Motor neuron (in vitro differentiated cells): Measurements from ENCODE around the gene BECN2. TPM values are rescaled to one million over a fixed set of nuclear protein-coding genes. Genes with fewer than 3 reads are reported as not detected.
"Not testable (repeated sequence)": the region's sequence is repeated elsewhere in the genome, so short reads cannot be mapped to it uniquely, and the experiment has no call there.

Experiments
- ATAC-seq, 8 experiments: fragments of 200-7000 bp; cut with Tn5 transposase; replicated peaks in 6 of 8; 2 replicates each; pipeline ENCODE4 v1.8.0; 2021; ENCODE audit warnings: mild to moderate bottlenecking in 8 of 8, moderate library complexity in 8 of 8
- H3K27ac ChIP-seq, 2 donors: fragments of 250-450 bp; sonication (Bioruptor Pico); 2 replicates each; pipeline ENCODE4 v1.9.0; 2021; ENCODE audit warnings: antibody characterized with exemption in 2 of 2, mild to moderate bottlenecking in 2 of 2, moderate library complexity in 1 of 2
- H3K4me1 ChIP-seq, 2 donors: fragments of 250-450 bp; sonication (Bioruptor Pico); replicated peaks in 1 of 2; 2 replicates each; pipeline ENCODE4 v1.6.1; 2021; ENCODE audit warnings: antibody characterized with exemption in 2 of 2, mild to moderate bottlenecking in 2 of 2, moderate library complexity in 1 of 2
- H3K4me3 ChIP-seq, 5 donors: fragments of 250-450 bp; sonication (Bioruptor Pico); 2 replicates each; pipeline ENCODE4 v1.9.0; 2021; ENCODE audit warnings: antibody characterized with exemption in 5 of 5, mild to moderate bottlenecking in 5 of 5, moderate library complexity in 4 of 5
- whole genome bisulfite sequencing, 10 experiments: fragments of 450-650 bp; shearing (Covaris generic); methylation state at CpG; one replicate each; pipeline ENCODE4 v1.0.0; 2022; 5-methylcytosine and 5-hydroxymethylcytosine counted together
- in situ Hi-C, 9 experiments: fragments of 400-800 bp; cut with MboI; loops; one replicate each; pipeline ENCODE4 v1.15.0; 2021; ENCODE audit warnings: low sequenced_read_pairs in 9 of 9, low pct_unique_long_range_greater_than_20kb in 2 of 9; ENCODE audit not compliant: unreplicated experiment in 9 of 9
- total RNA-seq, 8 experiments: library from RNA; unstranded; fragments of 300-600 nt; gene quantifications; 2 replicates each; pipeline versions ENCODE4 v1.2.3 to v1.2.4, GENCODE V29; 2022

BECN2 gene
- total RNA-seq, 8 experiments from 2014 or later = 0.25 to 0.81 (median 0.45) TPM; not detected in 5

DNA sequence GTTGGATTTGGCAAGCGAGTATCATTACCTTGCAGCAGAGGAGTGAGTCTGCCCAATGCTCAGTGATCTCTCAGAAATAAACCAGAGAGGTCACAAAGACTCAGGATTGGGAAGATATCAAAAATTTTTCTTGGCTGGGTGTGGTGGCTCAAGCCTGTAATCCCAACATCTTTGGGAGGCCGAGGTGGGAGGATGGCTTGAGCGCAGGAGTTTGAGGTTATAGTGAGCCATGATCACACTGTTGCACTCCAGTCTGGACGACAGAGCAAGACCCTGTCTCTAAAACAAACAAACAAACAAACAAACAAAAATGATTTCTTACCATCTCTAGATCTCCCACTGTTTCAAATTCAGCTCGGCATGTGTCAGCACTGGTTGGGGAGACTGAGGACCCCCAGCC, 13.3 kb upstream of the BECN2 start:
- Histone ChIP-seq H3K4me1 (no peaks in the 10 kb centered on the region), H3K4me3 (no peak overlapping the region), H3K27ac (no peak overlapping the region)
- in situ Hi-C loops = no loop called here
- no peak for ATAC-seq
- 66 to 100% (median 90%) methylated on average over 2 to 5 of the region's 5 CpGs; no CpG with 5 or more reads in 1 of the 10 experiments for WGBS, 10 experiments

DNA sequence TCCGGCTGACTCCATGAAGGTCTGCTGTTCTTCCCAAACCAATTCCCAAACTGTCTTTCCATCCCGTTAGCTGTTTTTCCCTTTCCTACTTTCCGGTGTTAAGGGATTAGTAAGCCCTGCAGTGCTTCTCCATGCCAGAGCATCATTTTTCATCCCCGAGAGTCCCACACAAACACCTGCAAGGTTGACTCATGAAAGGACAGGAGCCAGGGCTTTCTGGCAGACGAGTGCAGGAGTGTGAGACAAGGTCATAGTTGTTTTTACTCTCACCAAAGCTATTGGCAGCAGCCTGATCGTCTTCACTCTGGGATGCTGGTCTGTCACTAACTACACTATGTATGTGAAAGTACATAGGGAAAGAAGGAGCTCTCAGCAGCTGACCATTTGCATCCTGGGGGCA, 10.2 kb upstream of the BECN2 start:
- ATAC-seq = peak in 1 of 8 experiments; percentile 24
- 33 to 93% (median 64%) methylated on average over 1 to 6 of the region's 6 CpGs; no CpG with 5 or more reads in 1 of the 10 experiments for WGBS, 10 experiments
- Histone ChIP-seq H3K4me3 (no peak overlapping the region), H3K27ac (no peak overlapping the region), H3K4me1 (no peaks in the 10 kb centered on the region)
- in situ Hi-C loops = no loop called here

DNA sequence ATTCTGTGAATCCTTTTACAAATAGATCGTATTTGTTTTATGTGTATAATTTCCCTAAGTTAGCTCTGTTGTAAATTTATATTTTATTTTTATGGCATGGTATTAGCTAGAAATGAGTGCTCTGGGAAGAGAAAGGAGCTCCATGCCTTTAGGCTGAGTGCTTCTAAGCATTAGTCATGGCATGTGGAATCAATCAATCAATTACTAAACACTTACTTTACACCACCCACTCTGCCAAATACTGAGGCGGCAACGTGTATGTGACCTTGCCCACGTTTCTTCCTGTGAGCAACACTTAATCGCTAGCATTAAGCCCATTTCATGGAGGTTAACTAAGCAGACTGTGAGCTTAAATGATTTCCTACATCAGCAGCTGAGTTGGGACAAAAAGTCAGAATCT, 7.2 kb upstream of the BECN2 start:
- Histone ChIP-seq H3K27ac (no peak overlapping the region), H3K4me1 (no peaks in the 10 kb centered on the region), H3K4me3 (no peak overlapping the region)
- peak in 6 of 8 experiments; percentile 16 to 99 (median 70) for ATAC-seq
- 0 to 83% (median 57%) methylated on average over 1 to 5 of the region's 5 CpGs; no CpG with 5 or more reads in 2 of the 10 experiments for WGBS, 10 experiments
- in situ Hi-C loops = no loop called here

DNA sequence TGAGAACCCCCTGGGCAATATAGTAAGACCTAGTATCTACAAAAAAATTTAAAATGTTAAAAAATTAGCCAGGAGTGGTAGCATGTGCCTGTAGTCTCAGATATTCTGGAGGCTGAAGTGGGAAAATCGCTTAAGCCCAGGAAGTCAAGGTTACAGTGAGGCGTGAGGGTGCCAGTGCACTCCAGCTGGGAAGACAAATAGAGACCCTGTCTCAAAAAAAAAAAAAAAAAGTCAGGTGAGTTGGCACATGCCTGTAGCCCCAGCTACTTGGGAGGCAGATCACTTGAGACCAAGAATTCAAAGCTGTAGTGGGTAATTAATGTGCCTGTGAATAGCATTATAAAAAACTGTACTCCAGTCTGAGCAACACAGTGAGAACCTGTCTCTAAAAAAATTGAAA, 4.6 kb downstream of the BECN2 start:
- Histone ChIP-seq H3K27ac (no peak overlapping the region), H3K4me3 (no peak overlapping the region), H3K4me1 (no peaks in the 10 kb centered on the region)
- WGBS, 10 experiments = 33 to 100% (median 90%) methylated on average over 1 to 2 of the region's 2 CpGs
- in situ Hi-C loops = no loop called here
- ATAC-seq = peak in 5 of 8 experiments; percentile 36 to 88 (median 50)

DNA sequence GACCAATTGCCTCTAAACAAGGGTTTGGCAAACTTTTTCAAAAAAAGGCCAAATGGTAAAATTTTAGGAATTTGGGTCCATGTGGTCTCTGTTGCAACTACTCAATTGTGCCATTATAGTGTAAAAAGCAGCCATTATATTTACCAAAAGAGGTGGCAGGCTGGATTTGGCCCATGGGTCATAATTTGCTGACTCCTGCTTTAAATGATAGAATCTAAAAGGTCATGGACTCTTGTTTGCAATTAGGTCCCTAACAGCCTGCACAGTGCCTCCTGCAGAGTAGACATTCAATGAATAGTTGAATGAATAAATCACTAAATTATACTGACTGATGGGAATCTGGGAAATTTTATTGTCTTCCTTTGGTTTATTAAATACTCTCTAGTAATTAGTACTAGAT, 6.2 kb downstream of the BECN2 start:
- H3K4me3 ChIP-seq = no peak overlapping the region
- in situ Hi-C loops = no loop called here
- H3K27ac ChIP-seq = no peak overlapping the region
- no peak for ATAC-seq
- H3K4me1 ChIP-seq = no peaks in the 10 kb centered on the region

DNA sequence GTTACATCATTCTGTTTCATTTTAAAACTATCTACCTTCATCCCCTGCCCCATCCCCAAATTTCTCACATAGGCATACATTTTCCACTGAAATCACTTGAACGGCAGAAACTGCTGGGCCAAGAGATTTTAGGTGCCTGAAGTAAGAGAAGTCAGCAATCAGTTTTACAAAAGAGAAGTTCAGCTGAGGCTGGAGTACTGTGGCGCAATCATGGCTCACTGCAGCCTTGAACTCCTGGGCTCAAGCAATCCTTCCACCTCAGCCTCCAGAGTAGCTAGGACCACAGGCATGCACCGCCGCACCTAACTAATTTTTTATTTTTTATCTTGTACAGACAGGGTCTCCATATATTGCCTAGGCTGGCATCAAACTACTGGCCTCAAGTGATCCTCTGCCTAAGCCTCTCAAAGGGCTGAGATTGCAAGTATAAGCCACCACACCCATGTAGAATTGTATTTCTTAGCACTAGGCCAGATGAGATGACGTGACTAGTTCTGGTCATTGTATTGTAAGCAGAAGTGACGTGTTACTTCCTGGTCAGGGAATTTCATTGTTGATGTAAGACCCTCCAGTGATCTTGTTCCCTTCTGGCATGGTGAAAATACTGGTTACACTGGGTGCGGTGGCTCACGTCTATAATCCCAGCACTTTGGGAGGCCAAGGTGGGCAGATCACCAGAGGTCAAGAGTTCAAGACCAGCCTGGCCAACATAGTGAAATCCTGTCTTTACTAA, 7.1 kb downstream of the BECN2 start:
- in situ Hi-C loops = no loop called here
- peak in 3 of 8 experiments; percentile 35 to 83 (median 77) for ATAC-seq
- Histone ChIP-seq H3K4me1 (no peaks in the 10 kb centered on the region), H3K4me3 (no peak overlapping the region), H3K27ac (no peak overlapping the region)
- 0 to 96% (median 90%) methylated on average over 2 to 8 of the region's 8 CpGs; no CpG with 5 or more reads in 3 of the 10 experiments for WGBS, 10 experiments

DNA sequence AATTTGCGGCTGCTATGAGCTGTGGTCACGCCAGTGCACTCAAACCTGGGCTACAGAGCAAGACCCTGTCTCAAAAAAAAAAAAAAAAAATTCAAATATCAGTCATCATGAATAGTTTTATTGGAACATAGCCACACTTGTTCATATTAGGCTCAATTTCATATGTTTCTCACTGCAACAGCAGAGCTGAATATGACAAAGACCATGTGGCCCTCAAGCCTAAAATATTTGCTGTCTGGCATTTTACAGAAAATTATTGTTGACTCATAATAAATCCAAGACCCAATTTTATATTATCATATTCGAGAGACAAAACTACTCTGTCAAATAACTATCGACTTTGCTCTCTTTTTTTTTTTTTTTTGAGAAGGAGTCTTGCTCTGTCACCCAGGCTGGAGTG, 11.0 kb downstream of the BECN2 start:
- no peak for ATAC-seq
- Histone ChIP-seq H3K27ac (no peak overlapping the region), H3K4me3 (no peak overlapping the region), H3K4me1 (peaks cover 17 to 18% of the 10 kb centered on the region in 2 donors)
- in situ Hi-C loops = no loop called here
- WGBS, 10 experiments = 0 to 69% (median 19%) methylated on average over 1 to 4 of the region's 4 CpGs

DNA sequence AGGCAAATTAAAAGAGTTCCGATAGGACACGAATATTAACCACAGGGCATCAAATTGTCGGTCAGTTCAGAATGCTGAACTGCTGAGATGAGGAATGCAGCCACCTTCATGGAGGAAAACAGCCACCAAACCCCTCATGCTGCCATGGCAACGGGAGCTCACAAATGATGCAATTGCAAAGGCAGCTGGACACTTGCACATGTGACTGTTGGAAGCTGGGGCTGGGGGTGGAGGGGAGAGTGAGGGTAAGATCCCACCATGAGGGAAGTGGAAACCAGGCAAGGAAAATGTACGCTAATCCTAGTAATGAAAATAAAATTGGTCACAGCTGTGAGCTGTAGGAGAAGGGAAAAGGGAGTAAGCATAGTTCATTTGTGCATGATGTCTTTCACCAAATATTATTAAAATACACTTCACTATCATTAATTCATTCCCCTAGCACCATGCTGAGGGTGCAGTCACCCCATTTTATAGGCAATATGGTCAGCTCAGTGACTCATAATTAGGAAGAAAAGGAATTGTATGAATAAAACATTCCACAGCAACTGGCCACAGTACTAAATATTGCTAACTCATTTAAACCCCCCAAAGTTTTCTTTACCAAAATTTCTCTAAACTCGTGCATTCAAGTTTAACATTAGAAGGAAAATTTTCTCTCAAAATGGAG, 15.3 kb downstream of the BECN2 start:
- H3K4me3 ChIP-seq = no peak overlapping the region
- peak overlapping the region; percentile 67 to 85 for H3K27ac ChIP-seq
- 7 to 55% (median 40%) methylated on average over 1 to 6 of the region's 6 CpGs; no CpG with 5 or more reads in 2 of the 10 experiments for WGBS, 10 experiments
- in situ Hi-C loops = no loop called here
- ATAC-seq = peak; percentile 22 to 99 (median 98)
- peaks cover 20 to 23% of the 10 kb centered on the region in 2 donors for H3K4me1 ChIP-seq

DNA sequence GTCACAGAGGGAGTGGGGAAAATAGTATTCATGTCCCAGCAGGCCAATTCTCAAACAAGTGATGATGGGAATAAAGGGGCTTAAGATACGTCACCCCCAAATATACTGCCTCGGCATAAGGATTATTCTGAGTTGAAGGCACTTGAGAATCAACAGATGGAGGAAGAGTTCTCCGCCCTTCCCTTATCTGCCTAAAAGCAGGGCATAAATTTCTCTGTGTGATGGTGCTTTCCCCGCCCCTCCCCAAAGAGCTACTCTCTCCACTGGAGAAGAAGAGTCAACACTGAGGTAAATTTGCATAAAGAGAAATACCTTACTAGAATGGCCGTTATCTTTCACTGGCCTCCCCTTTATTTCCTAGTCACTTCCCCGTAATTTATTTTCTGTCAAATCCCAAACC, 18.7 kb downstream of the BECN2 start:
- in situ Hi-C loops = loop anchor here in 2 of 9 experiments (25.0 kb wide), 1 partner anchor 89 kb away; no protein-coding TSS in a partner anchor
- no peak overlapping the region for H3K4me3 ChIP-seq
- WGBS, 10 experiments = 51 to 86% (median 74%) methylated on average over 2 to 6 of the region's 6 CpGs; no CpG with 5 or more reads in 1 of the 10 experiments

DNA sequence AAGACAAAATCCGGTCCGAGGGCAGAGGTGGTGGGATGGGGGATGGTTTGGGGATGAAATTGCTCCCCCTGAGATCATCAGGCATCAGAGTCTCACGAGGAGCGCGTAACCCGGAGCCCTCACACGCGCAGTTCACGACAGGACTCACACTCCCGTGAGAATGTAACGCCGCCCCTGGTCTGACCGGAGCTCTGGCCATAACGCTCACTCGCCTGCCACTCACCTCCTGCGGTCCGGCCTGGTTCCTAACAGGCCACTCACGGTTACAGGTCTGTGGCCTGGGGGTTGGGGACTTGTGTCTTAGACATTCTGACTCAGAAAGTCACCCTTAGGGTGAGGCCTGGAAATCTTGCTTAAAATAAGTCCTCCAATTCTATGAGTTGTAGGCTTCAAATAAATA, 21.5 kb downstream of the BECN2 start:
- ATAC-seq = no peak

More for the DNA sequence above, 18.7 kb downstream of the BECN2 start:
- Histone ChIP-seq H3K27ac (no peak overlapping the region), H3K4me1 (peaks cover 20 to 23% of the 10 kb centered on the region in 2 donors)
- no peak for ATAC-seq

DNA sequence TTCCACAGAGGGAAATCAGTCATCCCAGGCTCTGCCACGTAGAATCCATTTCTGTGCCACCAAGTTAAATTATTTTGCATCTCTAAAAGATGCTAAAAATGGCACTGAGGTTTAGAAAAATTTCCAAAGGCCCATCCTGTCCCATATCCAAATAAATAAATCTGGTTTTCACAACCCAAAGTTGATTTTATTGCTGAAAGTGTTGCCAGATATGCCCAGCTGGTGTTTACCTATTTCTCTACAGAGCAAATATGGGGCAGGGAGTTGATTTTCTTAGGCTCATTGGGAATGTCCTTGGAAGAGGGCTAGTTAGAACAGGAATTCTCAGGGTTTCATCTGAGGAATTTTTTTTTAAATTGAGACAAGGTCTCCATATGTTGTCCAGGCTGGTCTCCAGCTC, 22.4 kb downstream of the BECN2 start:
- no peak overlapping the region for H3K27ac ChIP-seq
- 17 to 100% (median 80%) methylated on average over 1 of the region's 1 CpG; no CpG with 5 or more reads in 3 of the 10 experiments for WGBS, 10 experiments
- ATAC-seq = no peak
- H3K4me3 ChIP-seq = no peak overlapping the region
- in situ Hi-C loops = loop anchor here in 4 of 9 experiments (10.0 to 25.0 kb wide), 2 partner anchors 85 to 93 kb away; no protein-coding TSS in a partner anchor
- H3K4me1 ChIP-seq = no peaks in the 10 kb centered on the region

More for the DNA sequence above, 21.5 kb downstream of the BECN2 start:
- WGBS, 10 experiments = 87 to 93% (median 90%) methylated on average over 7 to 13 of the region's 18 CpGs; no CpG with 5 or more reads in 6 of the 10 experiments
- peaks cover 0 to 1% of the 10 kb centered on the region in 2 donors for H3K4me1 ChIP-seq
- H3K4me3 ChIP-seq = no peak overlapping the region
- in situ Hi-C loops = loop anchor here in 2 of 9 experiments (25.0 kb wide), 1 partner anchor 92 kb away; no protein-coding TSS in a partner anchor
- no peak overlapping the region for H3K27ac ChIP-seq

DNA sequence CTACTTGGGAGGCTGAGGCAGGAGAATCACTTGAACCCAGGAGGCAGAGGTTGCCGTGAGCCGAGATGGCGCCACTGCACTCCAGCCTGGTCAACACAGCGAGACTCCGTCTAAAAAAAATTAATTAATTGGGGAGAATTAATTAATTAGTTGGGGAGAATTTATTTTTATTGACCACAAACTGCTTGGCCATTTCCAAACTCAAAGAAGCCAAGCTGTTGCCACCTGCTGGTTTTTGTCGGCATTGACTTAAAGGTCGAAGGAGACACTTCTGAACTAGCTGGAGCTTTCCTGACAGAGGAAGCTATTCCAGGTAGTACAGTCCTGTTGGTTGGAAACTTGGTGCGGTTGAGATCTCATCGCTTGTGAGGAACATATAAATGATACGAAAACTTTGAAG, 28.2 kb downstream of the BECN2 start:
- Histone ChIP-seq H3K27ac (no peak overlapping the region), H3K4me3 (no peak overlapping the region), H3K4me1 (peaks cover 0 to 19% of the 10 kb centered on the region in 2 donors)
- ATAC-seq = peak in 2 of 8 experiments; percentile 29 to 32
- in situ Hi-C loops = loop anchor here in 4 of 9 experiments (10.0 to 25.0 kb wide), 2 partner anchors 91 to 98 kb away; no protein-coding TSS in a partner anchor
- 67 to 100% (median 83%) methylated on average over 2 to 10 of the region's 10 CpGs; no CpG with 5 or more reads in 4 of the 10 experiments for WGBS, 10 experiments

DNA sequence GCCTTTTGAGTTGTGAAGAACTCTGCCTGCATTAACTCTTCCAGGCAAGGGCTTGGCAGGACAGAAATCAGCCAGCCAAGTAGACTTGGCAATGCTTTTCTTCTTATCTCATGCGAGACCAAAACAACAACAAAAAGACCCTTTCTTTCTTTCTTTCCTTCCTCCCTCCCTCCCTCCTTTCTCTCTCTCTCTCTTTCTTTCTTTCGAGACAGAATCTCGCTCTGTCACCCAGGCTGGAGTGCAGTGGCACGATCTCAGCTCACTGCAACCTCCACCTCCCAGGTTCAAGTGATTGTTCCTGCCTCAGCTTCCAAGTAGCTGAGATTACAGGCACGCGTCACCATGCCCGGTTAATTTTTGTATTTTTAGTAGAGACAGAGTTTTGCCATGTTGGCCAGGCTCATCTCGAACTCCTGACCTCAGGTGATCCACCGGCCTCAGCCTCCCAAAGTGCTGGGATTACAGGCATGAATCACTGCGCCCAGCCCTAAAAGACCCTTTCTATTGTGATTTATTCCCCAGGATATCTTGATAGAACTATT, 30.9 kb downstream of the BECN2 start:
- 64 to 100% (median 87%) methylated on average over 1 to 10 of the region's 10 CpGs for WGBS, 10 experiments
- in situ Hi-C loops = loop anchor here in 4 of 9 experiments (10.0 to 25.0 kb wide), 2 partner anchors 94 to 101 kb away; no protein-coding TSS in a partner anchor
- not testable (repeated sequence) for H3K27ac ChIP-seq, H3K4me3 ChIP-seq, ATAC-seq
- peaks cover 0 to 19% of the 10 kb centered on the region in 2 donors for H3K4me1 ChIP-seq
